Endothelial cell (in vitro differentiated cells): ENCODE measurements around the gene SPSB1. TPM values are rescaled to one million over a fixed set of nuclear protein-coding genes. Genes with fewer than 3 reads are reported as not detected.

Experiments used
- DNase-seq: peaks from one replicate; pipeline ENCODE4 v3.0.0; 2021; ENCODE audit warnings: low spot score
- H3K27ac Mint-ChIP-seq: one replicate; pipeline ENCODE4 v1.8.0; 2021; ENCODE audit warnings: mixed read lengths, inconsistent platforms; ENCODE audit not compliant: unreplicated experiment
- H3K27me3 Mint-ChIP-seq: one replicate; pipeline ENCODE4 v1.8.0; 2021; ENCODE audit warnings: mild to moderate bottlenecking, moderate library complexity, mixed read lengths, inconsistent platforms; ENCODE audit not compliant: unreplicated experiment
- H3K36me3 Mint-ChIP-seq: one replicate; pipeline ENCODE4 v1.8.0; 2021; ENCODE audit warnings: mild to moderate bottlenecking, low read depth, mixed read lengths, inconsistent platforms; ENCODE audit not compliant: unreplicated experiment
- H3K4me1 Mint-ChIP-seq: one replicate; pipeline ENCODE4 v1.8.0; 2021; ENCODE audit warnings: mild to moderate bottlenecking, mixed read lengths, inconsistent platforms; ENCODE audit not compliant: unreplicated experiment
- H3K4me3 Mint-ChIP-seq: one replicate; pipeline ENCODE4 v1.8.0; 2021; ENCODE audit warnings: mild to moderate bottlenecking, mixed read lengths, inconsistent platforms; ENCODE audit not compliant: unreplicated experiment
- H3K9me3 Mint-ChIP-seq: one replicate; pipeline ENCODE4 v1.8.0; 2021; ENCODE audit warnings: mixed read lengths, inconsistent platforms; ENCODE audit not compliant: unreplicated experiment
- total RNA-seq: library from RNA; stranded (reverse); fragmentation: NEBNext Ultra II Directional; extraction: Animal tissue kit (Norgen Biotek cat#: 25700); gene quantifications from one replicate; pipeline ENCODE4 v1.2.1, GENCODE V29; 2021; ENCODE audit not compliant: unreplicated experiment
- TF ChIP-seq, protein P1 (sequence below): fragments of 200-600 bp; sonication (generic); IDR thresholded peaks from one replicate; pipeline ENCODE4 v1.5.0; 2021; ENCODE audit warnings: antibody characterized with exemption; ENCODE audit not compliant: unreplicated experiment

SPSB1 gene
- total RNA-seq, 1 donor from 2014 or later: 8.1 TPM

DNA sequence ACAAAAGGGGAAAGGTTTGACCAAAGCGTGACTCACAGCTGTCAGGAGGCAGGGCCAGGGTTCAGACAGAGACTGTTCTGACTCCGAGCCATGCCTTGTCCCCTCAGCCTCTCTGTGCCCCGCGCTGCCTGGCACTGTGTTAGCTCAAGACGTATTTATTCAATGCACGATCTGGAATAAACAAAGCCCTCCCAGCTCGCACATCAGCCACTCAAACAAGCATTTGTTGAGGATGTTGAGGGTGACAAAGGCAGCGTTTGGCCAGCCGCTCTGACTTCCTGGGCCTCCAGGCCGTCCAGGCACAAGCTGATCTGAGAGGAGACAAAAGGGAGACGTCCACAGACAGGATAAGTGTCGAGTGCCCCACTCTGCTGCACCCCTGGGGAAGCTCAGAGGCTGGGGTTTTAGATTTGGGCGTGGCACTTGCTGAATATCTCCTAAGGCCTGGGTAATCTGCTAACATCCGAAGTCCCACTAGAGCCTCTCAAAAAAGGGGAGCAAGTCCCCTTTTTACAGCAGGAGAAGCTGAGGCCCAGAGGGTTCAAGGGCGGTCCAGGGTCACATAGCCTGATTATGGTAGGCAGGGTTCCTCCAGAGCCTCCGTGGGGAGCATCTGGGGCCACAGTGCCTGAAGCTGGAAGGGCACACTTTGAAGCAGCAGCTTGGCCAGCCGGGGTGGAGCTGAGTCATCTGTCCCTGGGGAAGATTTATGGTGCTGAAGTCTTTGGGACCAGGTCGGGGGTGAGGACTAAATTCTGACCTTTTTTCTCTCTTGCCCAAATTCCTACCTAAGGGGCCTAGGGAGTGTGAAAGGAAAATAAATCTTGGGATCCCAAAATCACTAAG lies 95.9 kb downstream of the SPSB1 start:
- no peak overlapping the region for H3K27ac Mint-ChIP-seq
- no peak for DNase-seq
- no peaks in the 10 kb centered on the region for H3K36me3 Mint-ChIP-seq
- no peaks in the 10 kb centered on the region for H3K4me1 Mint-ChIP-seq
- TF ChIP-seq, protein P1, sequence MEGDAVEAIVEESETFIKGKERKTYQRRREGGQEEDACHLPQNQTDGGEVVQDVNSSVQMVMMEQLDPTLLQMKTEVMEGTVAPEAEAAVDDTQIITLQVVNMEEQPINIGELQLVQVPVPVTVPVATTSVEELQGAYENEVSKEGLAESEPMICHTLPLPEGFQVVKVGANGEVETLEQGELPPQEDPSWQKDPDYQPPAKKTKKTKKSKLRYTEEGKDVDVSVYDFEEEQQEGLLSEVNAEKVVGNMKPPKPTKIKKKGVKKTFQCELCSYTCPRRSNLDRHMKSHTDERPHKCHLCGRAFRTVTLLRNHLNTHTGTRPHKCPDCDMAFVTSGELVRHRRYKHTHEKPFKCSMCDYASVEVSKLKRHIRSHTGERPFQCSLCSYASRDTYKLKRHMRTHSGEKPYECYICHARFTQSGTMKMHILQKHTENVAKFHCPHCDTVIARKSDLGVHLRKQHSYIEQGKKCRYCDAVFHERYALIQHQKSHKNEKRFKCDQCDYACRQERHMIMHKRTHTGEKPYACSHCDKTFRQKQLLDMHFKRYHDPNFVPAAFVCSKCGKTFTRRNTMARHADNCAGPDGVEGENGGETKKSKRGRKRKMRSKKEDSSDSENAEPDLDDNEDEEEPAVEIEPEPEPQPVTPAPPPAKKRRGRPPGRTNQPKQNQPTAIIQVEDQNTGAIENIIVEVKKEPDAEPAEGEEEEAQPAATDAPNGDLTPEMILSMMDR: no peak
- no peaks in the 10 kb centered on the region for H3K9me3 Mint-ChIP-seq
- peaks cover 1% of the 10 kb centered on the region for H3K27me3 Mint-ChIP-seq
- no peak overlapping the region for H3K4me3 Mint-ChIP-seq

DNA sequence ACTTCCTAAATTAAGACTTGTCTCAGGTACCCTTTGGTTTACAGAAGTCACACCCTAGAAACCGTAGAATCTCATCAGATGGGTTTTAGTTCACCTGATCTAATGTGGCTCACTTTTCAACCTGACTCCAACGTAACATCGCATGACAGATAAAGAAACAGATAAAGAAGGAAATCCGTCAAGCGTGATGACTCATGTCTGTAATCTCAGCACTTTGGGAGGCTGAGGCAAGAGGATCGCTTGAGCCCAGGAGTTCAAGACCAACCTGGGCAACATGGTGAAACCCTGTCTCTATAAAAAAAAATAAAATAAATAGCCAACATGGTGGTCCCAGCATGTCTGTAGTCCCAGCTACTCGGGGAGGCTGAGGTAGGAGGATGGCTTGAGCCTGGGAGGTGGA lies 97.3 kb downstream of the SPSB1 start:
- TF ChIP-seq, protein P1: no peak
- Mint-ChIP-seq H3K4me1 (peaks cover 7% of the 10 kb centered on the region), H3K27me3 (peaks cover 5% of the 10 kb centered on the region), H3K9me3 (no peaks in the 10 kb centered on the region), H3K36me3 (no peaks in the 10 kb centered on the region), H3K4me3 (no peak overlapping the region), H3K27ac (no peak overlapping the region)
- no peak for DNase-seq

DNA sequence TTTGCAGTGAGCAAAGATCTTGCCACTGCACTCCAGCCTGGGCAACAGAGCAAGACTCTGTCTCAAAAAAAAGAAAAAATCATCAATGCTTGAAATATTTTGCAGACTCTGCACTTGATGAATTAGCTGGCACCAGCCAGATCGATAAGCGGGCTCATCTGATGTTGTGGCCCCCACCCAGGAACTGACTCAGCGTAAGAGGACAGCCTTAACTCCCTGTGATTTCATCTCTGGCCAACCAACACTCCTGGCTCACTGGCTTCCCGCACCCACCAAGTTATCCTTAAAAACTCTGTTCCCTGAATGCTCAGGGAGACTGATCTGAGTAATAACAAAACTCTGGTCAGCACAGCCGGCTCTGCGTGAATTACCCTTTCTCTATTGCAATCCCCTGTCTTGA lies 98.9 kb downstream of the SPSB1 start:
- Mint-ChIP-seq H3K4me1 (peaks cover 10% of the 10 kb centered on the region), H3K27ac (no peak overlapping the region), H3K4me3 (no peak overlapping the region), H3K27me3 (peaks cover 8% of the 10 kb centered on the region), H3K36me3 (peaks cover 4% of the 10 kb centered on the region), H3K9me3 (peaks cover 4% of the 10 kb centered on the region)
- TF ChIP-seq, protein P1: no peak
- DNase-seq: no peak

DNA sequence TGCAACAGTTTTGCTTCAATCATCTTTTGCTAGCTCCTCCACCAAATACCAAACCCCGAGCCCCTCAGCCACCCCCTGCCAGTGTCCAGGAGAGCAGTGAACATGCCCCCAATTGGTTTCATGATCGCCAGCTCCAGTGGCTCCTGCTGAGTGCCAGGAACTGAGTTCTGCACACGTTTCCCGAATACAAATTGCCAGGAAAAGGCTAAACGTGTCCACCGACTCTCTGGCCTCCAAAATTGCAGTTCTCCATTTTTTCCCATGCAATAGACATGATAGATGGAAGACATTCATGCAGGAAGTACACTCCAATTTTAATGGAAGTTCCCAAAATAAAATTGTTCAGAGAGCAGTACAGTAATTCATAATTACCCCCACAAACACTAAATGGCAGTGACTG lies 101.3 kb downstream of the SPSB1 start:
- H3K27ac Mint-ChIP-seq: no peak overlapping the region
- no peak for DNase-seq
- H3K27me3 Mint-ChIP-seq: peaks cover 8% of the 10 kb centered on the region
- H3K9me3 Mint-ChIP-seq: peaks cover 4% of the 10 kb centered on the region
- H3K36me3 Mint-ChIP-seq: peaks cover 4% of the 10 kb centered on the region
- TF ChIP-seq, protein P1: no peak
- H3K4me1 Mint-ChIP-seq: peaks cover 16% of the 10 kb centered on the region
- peak overlapping the region; percentile 60 for H3K4me3 Mint-ChIP-seq

DNA sequence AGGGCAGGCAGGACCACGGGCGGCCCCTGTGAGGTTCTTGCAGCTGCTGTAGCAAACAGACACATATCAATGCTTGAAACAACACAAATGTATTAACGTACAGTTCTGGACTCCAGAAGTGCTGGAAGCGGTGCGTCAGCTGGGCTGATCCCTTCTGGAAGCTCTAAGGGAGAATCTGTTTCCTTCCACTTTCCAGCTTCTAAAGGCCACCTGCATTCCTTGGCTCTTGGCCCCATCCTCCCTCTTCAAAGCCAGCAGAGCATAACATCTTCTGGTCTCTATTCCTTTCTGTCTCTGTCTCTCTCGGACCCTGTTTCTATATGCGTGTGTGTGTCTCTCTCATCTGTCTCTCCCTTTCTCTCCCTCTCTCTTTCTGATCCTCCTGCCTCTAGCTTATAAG lies 102.3 kb downstream of the SPSB1 start:
- TF ChIP-seq, protein P1: no peak
- H3K36me3 Mint-ChIP-seq: peaks cover 4% of the 10 kb centered on the region
- peaks cover 4% of the 10 kb centered on the region for H3K9me3 Mint-ChIP-seq
- no peak for DNase-seq
- H3K4me1 Mint-ChIP-seq: peaks cover 21% of the 10 kb centered on the region
- H3K4me3 Mint-ChIP-seq: peak overlapping the region; percentile 58
- peaks cover 8% of the 10 kb centered on the region for H3K27me3 Mint-ChIP-seq
- no peak overlapping the region for H3K27ac Mint-ChIP-seq
